Measurements from ENCODE around the gene STAG2.
"Not testable (repeated sequence)": the region's sequence is repeated elsewhere in the genome, so short reads cannot be mapped to it uniquely, and the experiment has no call there.

Gene STAG2

GRCh38 chrX:123961268-123962005, at the start of gene STAG2:
Gene STAG2, plus strand, starts transcription at chrX:123961706. Its CDS starts 60,922 bp downstream, at chrX:124022628.
- DNase-seq (ENCODE audit: low read depth in 2 of 2) = peak; percentile 76 to 78

DNA sequence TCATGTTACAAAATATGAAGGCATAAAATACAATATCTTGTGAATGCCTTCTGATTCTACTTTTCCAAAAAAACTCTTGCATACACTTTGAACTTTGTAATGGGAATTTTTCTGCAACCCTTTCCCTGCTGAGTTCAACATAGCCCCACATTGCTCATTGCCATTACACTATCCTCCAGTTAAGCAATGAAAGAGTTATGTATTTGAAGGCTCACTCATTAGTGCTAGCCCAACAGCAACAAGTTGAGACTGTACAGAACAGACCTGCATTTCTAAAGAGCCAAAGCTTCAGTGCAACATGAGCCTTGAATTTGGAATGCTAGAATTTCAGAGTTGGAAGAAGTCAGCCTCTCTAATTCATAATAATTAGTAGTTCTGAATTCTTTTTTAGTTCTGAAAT, 44.4 kb upstream of the STAG2 start:
- no peak for DNase-seq (ENCODE audit: low read depth in 2 of 2)

DNA sequence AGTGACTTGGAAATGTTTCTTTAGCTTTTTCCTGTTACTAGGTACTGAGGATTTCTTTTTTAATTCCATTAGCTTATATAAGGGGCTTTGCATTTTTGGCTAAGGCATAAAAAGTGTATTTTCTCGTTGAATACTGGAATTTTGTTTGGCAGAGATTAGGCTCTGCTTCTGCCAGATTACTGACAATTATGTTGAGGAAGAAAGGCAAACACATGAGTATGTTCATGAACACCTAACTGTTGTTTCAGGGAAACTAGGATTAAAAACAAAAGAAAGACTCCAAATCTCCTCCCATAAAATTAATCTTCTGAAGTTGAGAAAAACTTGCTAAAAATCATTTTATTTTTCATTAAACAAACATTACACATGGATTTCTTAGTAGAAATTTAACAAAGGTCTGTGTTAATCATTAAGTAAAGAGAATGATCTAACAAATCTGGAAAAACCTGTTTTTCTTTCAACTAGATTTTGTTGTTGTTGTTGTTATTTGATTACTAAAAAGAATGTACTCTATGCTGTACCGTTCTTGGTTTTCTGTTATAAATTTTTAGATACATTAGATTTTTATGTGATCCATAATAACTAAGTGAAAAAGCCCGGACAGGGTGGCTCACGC, 43.3 kb upstream of the STAG2 start:
- DNase-seq (ENCODE audit: low read depth in 2 of 2) = no peak

- peak; percentile 76 to 85 for DNase-seq (ENCODE audit: low read depth in 2 of 2)
Observed at GRCh38 chrX:123920105-123920785, 41.3 kb upstream of the STAG2 start.

- no peak for DNase-seq (ENCODE audit: low read depth in 2 of 2)
Observed at GRCh38 chrX:123923211-123923610, 38.3 kb upstream of the STAG2 start.

DNA sequence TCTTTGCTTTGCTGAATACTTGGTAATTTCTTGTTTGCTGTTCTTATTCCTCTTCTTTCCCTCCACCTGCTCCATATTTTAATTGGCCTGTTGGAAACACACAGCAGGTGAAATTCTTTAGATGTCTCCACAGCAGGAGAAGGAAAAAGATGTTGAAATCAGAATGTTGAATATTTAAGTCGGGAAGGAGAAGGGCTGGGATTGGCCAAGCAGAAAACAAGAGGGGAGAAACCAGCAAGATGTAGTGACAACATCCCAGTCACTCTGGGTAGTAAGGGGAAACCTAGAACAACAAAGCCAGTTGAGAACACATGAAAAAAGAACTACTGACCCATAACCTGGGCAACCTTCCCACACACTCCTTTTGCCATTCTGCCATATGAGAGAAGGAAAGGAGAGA, 37.3 kb upstream of the STAG2 start:
- DNase-seq (ENCODE audit: low read depth in 2 of 2) = no peak

DNA sequence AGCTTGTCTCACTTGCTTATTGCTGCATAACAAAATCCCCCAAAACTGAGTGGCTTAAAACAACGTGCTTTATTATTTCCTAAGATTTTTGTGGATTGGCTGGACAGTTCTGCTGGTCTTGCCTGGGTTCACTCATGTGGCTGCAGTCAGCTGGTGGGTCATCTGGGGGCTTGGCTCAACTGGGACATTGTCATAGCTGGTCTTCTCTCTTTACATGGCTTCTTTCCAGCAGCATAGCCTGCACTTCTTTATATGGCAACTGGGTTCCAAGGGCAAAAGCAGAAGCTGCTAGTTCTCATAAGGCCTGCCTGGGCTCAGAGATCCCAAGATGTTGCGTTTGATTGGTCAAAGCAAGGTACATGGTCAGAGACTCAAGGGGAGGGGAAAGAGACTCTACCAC, 33.7 kb upstream of the STAG2 start:
- no peak for DNase-seq (ENCODE audit: low read depth in 2 of 2)

DNA sequence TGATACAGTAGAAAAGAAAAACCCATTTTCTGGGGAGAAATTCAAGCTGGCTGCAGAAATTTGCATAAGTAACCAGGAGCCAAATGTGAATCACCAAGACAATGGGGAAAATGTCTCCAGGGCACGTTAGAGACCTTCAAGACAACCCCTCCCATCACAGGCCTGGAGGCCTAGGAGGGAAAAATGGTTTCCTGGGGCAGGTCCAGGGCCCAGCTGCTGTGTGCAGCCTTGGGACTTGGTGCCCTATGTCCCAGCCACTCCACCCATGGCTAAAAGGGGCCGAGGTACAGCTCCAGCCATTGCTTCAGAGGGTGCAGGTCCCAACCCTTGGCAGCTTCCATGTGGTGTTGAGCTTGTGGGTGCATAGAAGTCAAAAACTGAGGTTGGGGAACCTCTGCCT, 29.5 kb upstream of the STAG2 start:
- DNase-seq (ENCODE audit: low read depth in 2 of 2) = not testable (repeated sequence)

DNA sequence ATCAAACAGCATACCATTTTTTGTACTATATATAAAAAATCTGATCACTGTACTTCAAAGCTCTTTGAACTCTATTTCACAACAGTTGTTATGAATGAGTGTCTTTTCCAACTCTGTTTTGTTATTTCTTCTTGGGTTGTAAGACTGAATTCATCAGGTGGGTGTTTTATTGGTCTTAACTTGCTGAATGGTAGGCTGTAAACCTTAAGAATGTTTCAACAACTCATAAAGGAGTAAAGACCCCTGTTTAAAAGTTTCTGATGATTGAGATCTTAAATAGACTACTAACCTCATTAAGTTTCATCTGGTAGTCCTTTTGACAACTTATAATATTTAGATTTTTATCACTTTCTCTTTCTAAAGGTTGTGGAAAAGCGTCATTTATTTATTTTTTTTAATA, 18.4 kb upstream of the STAG2 start:
- DNase-seq (ENCODE audit: low read depth in 2 of 2) = no peak

DNA sequence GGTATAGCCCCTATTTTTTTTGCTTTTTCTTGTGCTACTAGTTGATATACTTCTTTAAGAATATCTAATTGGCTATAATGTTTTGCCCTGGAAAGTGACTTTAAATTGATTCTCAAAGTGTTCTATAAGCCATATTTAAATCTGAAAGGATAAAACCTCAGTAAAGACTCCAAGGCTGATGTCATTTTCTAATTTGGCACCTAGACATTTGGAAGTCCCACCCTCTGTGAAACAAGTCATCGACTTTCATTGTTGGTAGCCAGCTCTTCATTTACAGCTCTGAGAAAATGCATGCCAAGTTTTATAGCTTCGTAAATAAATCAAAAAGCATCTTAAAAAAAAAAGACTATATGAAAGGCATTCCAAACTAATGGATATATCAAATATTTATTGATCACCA, 18.0 kb upstream of the STAG2 start:
- no peak for DNase-seq (ENCODE audit: low read depth in 2 of 2)

- DNase-seq (ENCODE audit: low read depth in 2 of 2) = no peak
Observed at GRCh38 chrX:123949846-123950245, 11.7 kb upstream of the STAG2 start.

DNA sequence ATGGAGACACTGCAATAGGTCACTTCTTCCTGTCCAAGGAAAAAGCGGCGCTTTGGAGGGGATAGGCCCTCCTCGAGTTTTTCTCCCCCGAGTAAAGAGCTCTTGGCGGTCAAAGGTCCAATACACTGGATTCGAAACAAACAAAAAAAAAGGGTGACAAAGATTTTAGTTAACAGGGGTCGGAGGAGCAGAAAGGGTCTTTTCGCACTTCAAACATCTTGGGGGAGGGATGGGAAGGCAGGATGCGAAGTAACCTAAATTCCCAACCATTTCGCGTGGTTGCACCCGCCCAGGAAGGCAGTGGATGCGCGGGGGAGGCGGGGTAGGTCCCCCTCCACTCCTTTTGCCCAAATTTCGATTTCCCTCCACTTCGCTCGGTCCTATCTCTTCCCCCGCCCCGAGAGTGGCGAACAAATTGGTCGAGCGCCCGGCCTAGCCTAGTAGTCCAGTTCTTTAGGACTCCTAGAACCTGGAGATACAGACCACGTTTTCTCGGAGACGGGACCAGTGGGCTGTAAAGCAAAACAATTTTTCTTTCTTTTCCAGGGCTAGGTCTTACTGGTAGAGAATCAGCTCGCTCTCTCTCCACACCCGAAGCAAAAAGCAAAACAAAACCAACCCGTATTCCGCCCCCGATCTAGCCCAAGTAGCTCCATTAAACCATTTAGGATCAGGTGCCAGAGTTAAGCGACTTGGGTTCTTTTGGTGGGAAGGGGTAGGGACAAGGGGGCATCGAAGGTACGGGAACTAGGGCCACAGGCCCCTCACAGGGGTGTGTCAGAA, 2.0 kb upstream of the STAG2 start:
- no peak for DNase-seq (ENCODE audit: low read depth in 2 of 2)

- DNase-seq (ENCODE audit: low read depth in 2 of 2) = no peak
Observed at GRCh38 chrX:123960956-123961267, 594 bp upstream of the STAG2 start.

DNA sequence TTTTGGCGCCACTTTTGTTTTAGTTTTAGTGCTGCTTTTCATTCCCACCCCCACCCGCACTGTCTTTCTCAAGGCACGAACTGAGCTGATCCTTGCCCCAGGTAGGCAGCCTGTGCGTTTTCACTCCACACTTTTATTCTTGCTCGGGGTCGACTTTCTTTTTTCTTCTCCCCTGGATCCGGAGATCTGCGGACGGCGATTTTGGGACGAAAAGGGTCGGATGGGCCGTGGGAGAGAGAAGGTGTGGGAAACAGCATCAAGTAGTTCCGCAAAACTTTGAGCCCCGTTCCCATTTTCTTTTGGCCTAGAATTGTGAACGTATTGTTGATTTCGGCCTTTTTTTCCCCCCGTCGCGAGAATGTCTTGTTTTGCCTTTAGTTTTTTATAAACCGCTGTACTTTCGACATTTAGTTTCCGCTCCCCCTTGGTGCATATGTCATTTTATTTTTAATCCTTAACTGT, 531 bp downstream of the STAG2 start:
- DNase-seq (ENCODE audit: low read depth in 2 of 2) = no peak

DNA sequence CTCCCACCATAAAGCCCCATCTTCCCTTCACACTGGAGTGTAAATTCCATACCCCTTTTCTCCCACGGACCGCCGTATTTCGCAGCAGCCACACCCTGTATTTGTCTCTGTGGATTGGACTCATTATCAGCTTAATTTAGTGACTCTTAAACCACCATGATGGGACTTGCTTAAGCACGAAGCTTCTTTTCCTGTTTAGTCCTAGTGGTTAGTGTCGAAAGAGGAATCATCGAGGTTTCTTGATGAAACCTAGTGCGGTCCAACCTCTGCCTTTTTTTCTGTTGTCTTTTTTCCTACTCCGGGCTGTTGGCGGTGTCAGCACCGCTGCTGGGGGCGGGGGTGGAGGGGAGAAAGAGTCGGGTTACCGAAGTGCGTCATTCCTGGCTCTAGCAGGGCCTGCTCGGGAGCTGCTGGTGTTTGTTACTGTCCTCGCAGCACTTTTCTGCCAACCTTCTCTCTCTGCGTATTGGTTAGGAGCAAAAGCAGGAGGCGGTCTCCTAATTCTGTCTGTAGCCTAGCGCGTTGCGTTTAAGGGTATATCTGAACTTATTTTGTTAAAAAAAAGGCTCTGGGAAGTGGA, 1.4 kb downstream of the STAG2 start:
- DNase-seq (ENCODE audit: low read depth in 2 of 2) = peak; percentile 85 to 87

DNA sequence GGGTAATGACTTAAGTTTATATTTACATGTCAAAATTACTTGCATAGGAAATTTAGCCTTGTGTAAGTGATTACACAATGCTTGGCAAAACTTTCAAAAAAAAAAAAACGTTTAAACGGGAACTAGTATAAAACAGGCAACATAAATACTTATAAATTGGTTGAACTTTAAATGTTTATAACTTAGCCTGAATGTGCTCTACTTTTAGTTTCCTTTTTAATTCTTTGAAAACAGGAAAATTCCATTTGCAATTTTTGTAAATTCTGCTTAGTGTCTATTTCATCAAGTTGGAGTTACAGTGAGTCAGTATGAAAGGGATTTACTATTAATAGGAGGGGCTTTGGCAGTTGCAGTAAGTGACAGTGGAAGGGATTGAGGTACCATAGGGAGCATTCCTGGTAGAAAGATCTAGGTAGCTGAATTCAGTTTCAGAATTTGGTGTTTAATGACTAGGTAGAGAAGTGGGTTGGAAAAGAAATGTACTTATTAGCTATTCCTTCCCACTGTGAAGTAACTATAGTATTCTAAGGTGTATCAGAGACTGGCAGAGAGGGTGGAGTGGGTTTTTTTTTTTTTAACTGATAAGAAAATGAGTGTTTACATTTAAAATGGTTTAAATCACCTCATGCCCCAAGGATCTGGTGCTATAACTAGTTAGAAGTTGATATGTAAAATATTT, 2.8 kb downstream of the STAG2 start:
- no peak for DNase-seq (ENCODE audit: low read depth in 2 of 2)

DNA sequence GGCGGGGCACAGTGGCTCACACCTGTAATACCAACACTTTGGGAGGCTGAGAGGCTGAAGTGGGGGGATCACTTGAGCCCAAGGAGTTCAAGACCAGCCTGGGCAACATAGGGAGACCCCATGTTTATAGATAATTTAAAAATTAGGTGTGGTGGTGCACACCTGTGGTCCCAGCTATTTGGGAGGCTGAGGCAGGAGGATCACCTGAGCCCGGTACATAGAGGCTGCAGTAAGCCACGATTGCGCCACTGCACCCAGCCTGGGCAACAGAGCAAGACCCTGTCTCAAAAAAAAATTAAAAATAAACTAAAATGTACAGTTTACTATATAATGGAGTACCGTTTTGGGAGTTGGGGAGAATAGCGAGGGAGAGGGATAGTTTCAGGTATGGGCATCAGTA, 4.2 kb downstream of the STAG2 start:
- no peak for DNase-seq (ENCODE audit: low read depth in 2 of 2)

GRCh38 chrX:123967497-123967896, 6.0 kb downstream of the STAG2 start:
- DNase-seq (ENCODE audit: low read depth in 2 of 2) = no peak

DNA sequence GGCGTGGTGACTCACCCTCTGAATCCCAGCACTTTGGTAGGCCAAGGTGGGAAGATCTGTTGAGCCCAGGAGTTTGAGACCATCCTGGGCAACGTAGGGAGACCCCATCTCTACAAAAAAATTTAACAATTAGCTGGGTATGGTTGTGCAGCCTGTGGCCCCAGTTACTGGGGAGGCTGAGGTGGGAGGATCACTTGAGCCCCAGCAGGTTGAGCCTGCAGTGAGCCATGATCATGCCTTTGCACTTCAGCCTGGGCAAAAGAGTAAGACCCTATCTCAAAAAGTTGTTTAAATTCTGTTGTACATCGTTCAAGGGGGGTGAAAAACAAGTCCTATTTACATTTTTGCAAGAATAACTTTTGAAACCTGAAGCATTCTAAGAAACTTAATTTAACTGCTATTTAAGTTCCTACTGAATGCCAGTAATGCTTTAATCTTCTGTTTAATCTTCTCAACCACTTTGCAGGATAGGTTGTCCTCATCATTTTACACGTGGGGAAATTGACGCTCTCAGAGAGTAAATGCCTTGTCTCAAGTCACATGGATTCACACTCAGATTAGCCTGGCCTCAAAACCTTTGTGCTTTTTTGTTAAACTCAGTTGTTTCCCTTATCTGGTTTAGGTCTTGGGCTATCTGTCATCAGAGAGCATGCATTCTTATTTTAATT, 7.0 kb downstream of the STAG2 start:
- no peak for DNase-seq (ENCODE audit: low read depth in 2 of 2)

GRCh38 chrX:123971982-123972381, 10.5 kb downstream of the STAG2 start:
- DNase-seq (ENCODE audit: low read depth in 2 of 2) = no peak

DNA sequence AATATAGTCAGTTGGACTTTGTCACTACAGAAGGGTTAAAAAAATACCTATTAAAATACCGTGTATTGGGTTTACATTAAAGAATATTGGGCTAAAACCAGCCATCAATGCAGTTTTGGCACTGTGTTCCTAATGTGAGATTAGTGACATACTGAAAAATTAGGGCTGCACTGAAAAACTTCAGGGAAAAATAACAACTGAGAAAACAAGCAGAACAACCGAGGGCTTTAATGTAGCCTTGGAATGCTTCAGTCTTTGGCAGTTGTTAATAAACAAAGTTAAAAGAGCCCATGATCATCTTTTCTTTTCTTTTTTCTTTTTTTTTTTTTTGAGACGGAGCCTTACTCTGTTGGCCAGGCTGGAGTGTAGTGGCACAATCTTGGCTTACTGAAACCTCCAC, 12.4 kb downstream of the STAG2 start:
- DNase-seq (ENCODE audit: low read depth in 2 of 2) = no peak

Data from fibroblast of skin of left biceps (primary cell).